Subcutaneous abdominal adipose tissue (tissue), 5 donors: ENCODE results near the gene QSOX1.

Experiments used
- H3K27ac ChIP-seq: one replicate; pipeline ENCODE4 v1.7.0; 2013; ENCODE audit warnings: low read depth, mild to moderate bottlenecking, inconsistent platforms, low read length, moderate library complexity
- H3K27me3 ChIP-seq, 5 donors: one replicate each; pipeline ENCODE4 v1.7.0; 2013; ENCODE audit warnings: low read length in 5 of 5, inconsistent platforms in 1 of 5; ENCODE audit not compliant: control insufficient read depth in 5 of 5, insufficient read depth in 4 of 5
- H3K36me3 ChIP-seq, 5 donors: one replicate each; pipeline ENCODE4 v1.7.0; 2013; ENCODE audit warnings: low read length in 5 of 5; ENCODE audit not compliant: control insufficient read depth in 5 of 5, insufficient read depth in 5 of 5
- H3K4me1 ChIP-seq, 5 donors: one replicate each; pipeline ENCODE4 v1.7.0; 2013; ENCODE audit warnings: low read length in 5 of 5, mild to moderate bottlenecking in 3 of 5, moderate library complexity in 1 of 5; ENCODE audit not compliant: control insufficient read depth in 5 of 5, insufficient read depth in 5 of 5
- H3K4me3 ChIP-seq, 5 donors: one replicate each; pipeline ENCODE4 v1.7.0; 2013; ENCODE audit warnings: low read length in 5 of 5, low read depth in 1 of 5
- H3K9ac ChIP-seq, 5 donors: one replicate each; pipeline ENCODE4 v1.7.0; 2013; ENCODE audit warnings: low read length in 5 of 5, mild to moderate bottlenecking in 4 of 5, moderate library complexity in 3 of 5
- H3K9me3 ChIP-seq, 5 donors: one replicate each; pipeline ENCODE4 v1.7.0; 2013; ENCODE audit warnings: low read length in 5 of 5; ENCODE audit not compliant: control insufficient read depth in 5 of 5
- donor health status: healthy.
- donor health status: healthy.
- donor health status: healthy.
- donor health status: healthy.
- donor health status: healthy.

QSOX1 gene

GRCh38 chr1:180144659-180145357 is 9.9 kb upstream of the QSOX1 start:
- no peaks in the 10 kb centered on the region for H3K4me1 ChIP-seq
- H3K4me3 ChIP-seq = no peak overlapping the region
- H3K9me3 ChIP-seq = no peaks in the 10 kb centered on the region
- peaks cover 0 to 2% (median 0%) of the 10 kb centered on the region in 5 donors for H3K27me3 ChIP-seq
- H3K36me3 ChIP-seq = no peaks in the 10 kb centered on the region
- no peak overlapping the region for H3K9ac ChIP-seq
- H3K27ac ChIP-seq = no peak overlapping the region

GRCh38 chr1:180145446-180145845 is 9.2 kb upstream of the QSOX1 start:
- Histone ChIP-seq H3K4me3 (no peak overlapping the region), H3K9ac (no peak overlapping the region), H3K27me3 (peaks cover 0 to 2% (median 0%) of the 10 kb centered on the region in 5 donors), H3K27ac (no peak overlapping the region), H3K36me3 (no peaks in the 10 kb centered on the region), H3K9me3 (no peaks in the 10 kb centered on the region), H3K4me1 (no peaks in the 10 kb centered on the region)

GRCh38 chr1:180150982-180151381 is 3.7 kb upstream of the QSOX1 start:
- Histone ChIP-seq H3K9me3 (no peaks in the 10 kb centered on the region), H3K9ac (no peak overlapping the region)

GRCh38 chr1:180151508-180151907 is 3.2 kb upstream of the QSOX1 start:
- Histone ChIP-seq H3K4me1 (peaks cover 3 to 18% (median 16%) of the 10 kb centered on the region in 5 donors), H3K36me3 (no peaks in the 10 kb centered on the region), H3K27ac (no peak overlapping the region), H3K4me3 (no peak overlapping the region), H3K9ac (no peak overlapping the region), H3K27me3 (no peaks in the 10 kb centered on the region), H3K9me3 (no peaks in the 10 kb centered on the region)

More at GRCh38 chr1:180150982-180151381, 3.7 kb upstream of the QSOX1 start:
- H3K36me3 ChIP-seq = no peaks in the 10 kb centered on the region
- H3K27ac ChIP-seq = no peak overlapping the region
- H3K4me3 ChIP-seq = no peak overlapping the region
- H3K4me1 ChIP-seq = peaks cover 3 to 17% (median 16%) of the 10 kb centered on the region in 5 donors
- no peaks in the 10 kb centered on the region for H3K27me3 ChIP-seq

GRCh38 chr1:180152588-180152987 is 2.1 kb upstream of the QSOX1 start:
- H3K9ac ChIP-seq = no peak overlapping the region
- no peak overlapping the region for H3K4me3 ChIP-seq
- H3K27me3 ChIP-seq = no peaks in the 10 kb centered on the region
- no peak overlapping the region for H3K27ac ChIP-seq
- H3K9me3 ChIP-seq = no peaks in the 10 kb centered on the region
- H3K4me1 ChIP-seq = peaks cover 3 to 18% (median 16%) of the 10 kb centered on the region in 5 donors
- H3K36me3 ChIP-seq = no peaks in the 10 kb centered on the region

- no peaks in the 10 kb centered on the region for H3K9me3 ChIP-seq
- H3K36me3 ChIP-seq = no peaks in the 10 kb centered on the region
- peaks cover 3 to 18% (median 16%) of the 10 kb centered on the region in 5 donors for H3K4me1 ChIP-seq
- no peak overlapping the region for H3K4me3 ChIP-seq
- no peaks in the 10 kb centered on the region for H3K27me3 ChIP-seq
- no peak overlapping the region for H3K27ac ChIP-seq
- no peak overlapping the region for H3K9ac ChIP-seq
Observed at GRCh38 chr1:180153032-180153431, 1.6 kb upstream of the QSOX1 start.

GRCh38 chr1:180154003-180154324 is 705 bp upstream of the QSOX1 start:
- Histone ChIP-seq H3K4me3 (peak overlapping the region; percentile 71 to 100 (median 96)), H3K36me3 (no peaks in the 10 kb centered on the region), H3K9me3 (no peaks in the 10 kb centered on the region), H3K4me1 (peaks cover 3 to 18% (median 16%) of the 10 kb centered on the region in 5 donors), H3K27ac (peak overlapping the region; percentile 52), H3K9ac (peak overlapping the region; percentile 40 to 93 (median 82)), H3K27me3 (no peaks in the 10 kb centered on the region)

GRCh38 chr1:180155182-180155682 is 563 bp downstream of the QSOX1 start:
- no peaks in the 10 kb centered on the region for H3K36me3 ChIP-seq
- no peaks in the 10 kb centered on the region for H3K9me3 ChIP-seq
- H3K9ac ChIP-seq = peak overlapping the region; percentile 12 to 83 (median 60)
- peak overlapping the region; percentile 65 to 89 (median 80) for H3K4me3 ChIP-seq
- peak overlapping the region; percentile 6 for H3K27ac ChIP-seq
- no peaks in the 10 kb centered on the region for H3K27me3 ChIP-seq
- H3K4me1 ChIP-seq = peaks cover 3 to 18% (median 16%) of the 10 kb centered on the region in 5 donors

GRCh38 chr1:180156201-180156600 is 1.5 kb downstream of the QSOX1 start:
- Histone ChIP-seq H3K4me3 (no peak overlapping the region), H3K27me3 (no peaks in the 10 kb centered on the region), H3K4me1 (peaks cover 3 to 18% (median 16%) of the 10 kb centered on the region in 5 donors), H3K9me3 (no peaks in the 10 kb centered on the region), H3K27ac (no peak overlapping the region), H3K36me3 (no peaks in the 10 kb centered on the region), H3K9ac (no peak overlapping the region)

GRCh38 chr1:180156631-180157091 is 2.0 kb downstream of the QSOX1 start:
- no peaks in the 10 kb centered on the region for H3K27me3 ChIP-seq
- H3K9ac ChIP-seq = no peak overlapping the region
- H3K36me3 ChIP-seq = no peaks in the 10 kb centered on the region
- peaks cover 3 to 18% (median 16%) of the 10 kb centered on the region in 5 donors for H3K4me1 ChIP-seq
- no peak overlapping the region for H3K27ac ChIP-seq
- no peak overlapping the region for H3K4me3 ChIP-seq
- H3K9me3 ChIP-seq = no peaks in the 10 kb centered on the region
